CD8-positive, alpha-beta memory T cell (primary cell): ENCODE results near the gene PLIN5. TPM values are rescaled to one million over a fixed set of nuclear protein-coding genes. Genes with fewer than 3 reads are reported as not detected.

Source experiments
- CTCF ChIA-PET: fragments of 350-600 bp; sonication (Branson Sonifier 250); formaldehyde crosslinking; loops from one replicate; lab custom pipeline; 2021; ENCODE audit warnings: antibody characterized with exemption; lab: Charles Lee
- POLR2A ChIA-PET: fragments of 350-600 bp; sonication (Branson Sonifier 250); formaldehyde crosslinking; loops from one replicate; lab custom pipeline; 2021; ENCODE audit warnings: antibody characterized with exemption; lab: Charles Lee
- DNase-seq, 5 donors: peaks; one replicate each; pipeline versions ENCODE4 v3.0.0 to v3.0.0-alpha.2; 2020 to 2022; ENCODE audit warnings: mixed read lengths in 1 of 5
- H3K27ac ChIP-seq: one replicate; pipeline ENCODE4 v1.7.0; 2013; ENCODE audit warnings: low read depth, mild to moderate bottlenecking, low read length, moderate library complexity
- H3K27me3 ChIP-seq: 2 replicates; pipeline ENCODE4 v1.7.0; 2013; ENCODE audit warnings: low read length, mild to moderate bottlenecking; ENCODE audit not compliant: insufficient read depth, poor library complexity, severe bottlenecking
- H3K36me3 ChIP-seq: 2 replicates; pipeline ENCODE4 v1.7.0; 2013; ENCODE audit warnings: mild to moderate bottlenecking, low read length, moderate library complexity; ENCODE audit not compliant: insufficient read depth
- H3K4me1 ChIP-seq: 2 replicates; pipeline ENCODE4 v1.7.0; 2013; ENCODE audit warnings: mild to moderate bottlenecking, low read length, moderate library complexity; ENCODE audit not compliant: insufficient read depth
- H3K4me3 ChIP-seq: 2 replicates; pipeline ENCODE4 v1.7.0; 2013; ENCODE audit warnings: mild to moderate bottlenecking, low read length
- H3K9me3 ChIP-seq: 2 replicates; pipeline ENCODE4 v1.7.0; 2013; ENCODE audit warnings: mild to moderate bottlenecking, low read length
- H3K27ac Mint-ChIP-seq, 8 donors: one replicate each; pipeline ENCODE4 v1.8.0; 2020 to 2021; ENCODE audit warnings: mixed read lengths in 8 of 8, mild to moderate bottlenecking in 6 of 8, inconsistent platforms in 3 of 8, moderate library complexity in 3 of 8
- H3K27me3 Mint-ChIP-seq, 2 donors: one replicate each; pipeline ENCODE4 v1.8.0; 2020 to 2021; ENCODE audit warnings: mixed read lengths in 2 of 2, mild to moderate bottlenecking in 1 of 2, moderate library complexity in 1 of 2
- H3K36me3 Mint-ChIP-seq, 3 donors: one replicate each; pipeline ENCODE4 v1.8.0; 2020 to 2021; ENCODE audit warnings: mixed read lengths in 3 of 3, inconsistent platforms in 1 of 3, mild to moderate bottlenecking in 1 of 3
- H3K4me1 Mint-ChIP-seq, 3 donors: one replicate each; pipeline ENCODE4 v1.8.0; 2020 to 2021; ENCODE audit warnings: mixed read lengths in 3 of 3, inconsistent platforms in 1 of 3, mild to moderate bottlenecking in 1 of 3
- H3K4me3 Mint-ChIP-seq, 7 donors: one replicate each; pipeline ENCODE4 v1.8.0; 2020 to 2021; ENCODE audit warnings: mixed read lengths in 7 of 7, mild to moderate bottlenecking in 6 of 7, moderate library complexity in 4 of 7, inconsistent platforms in 2 of 7
- H3K9me3 Mint-ChIP-seq, 5 donors: one replicate each; pipeline ENCODE4 v1.8.0; 2020 to 2022; ENCODE audit warnings: mixed read lengths in 5 of 5, mild to moderate bottlenecking in 3 of 5, moderate library complexity in 2 of 5, inconsistent platforms in 1 of 5
- polyA plus RNA-seq: library from polyadenylated mRNA; unstranded; fragments of 300-500 nt; fragmentation: Illumina TruSeq; gene quantifications from one replicate; pipeline ENCODE4 v1.2.3, GENCODE V29; 2021
- total RNA-seq, 2 experiments: library from RNA; stranded (reverse); gene quantifications; one replicate each; pipeline ENCODE4 v1.2.3, GENCODE V29; 2021

The PLIN5 gene
- total and polyA plus RNA-seq, 3 experiments from 2014 or later: 0.29 TPM; not detected in 2

DNA sequence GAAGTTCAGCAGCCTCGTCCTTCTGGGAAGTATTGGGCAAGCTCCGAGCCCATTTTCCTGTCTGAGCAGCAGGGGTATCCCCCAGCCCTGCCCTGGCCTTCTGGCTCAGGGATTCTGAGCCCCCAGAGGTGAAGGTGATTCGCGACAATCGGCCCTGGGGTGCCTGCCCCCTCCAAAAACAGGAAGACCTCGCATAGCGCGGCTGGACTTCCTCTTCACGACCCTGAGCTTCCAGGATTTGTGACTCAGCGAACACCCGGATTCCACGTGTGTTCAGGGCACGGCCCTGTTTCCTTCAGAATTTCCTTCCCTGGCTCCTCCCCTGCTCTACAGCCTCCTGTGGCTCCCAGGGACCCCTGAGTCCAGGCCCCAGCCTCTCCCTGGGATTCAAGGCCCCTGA is 24.5 kb upstream of the PLIN5 start, which contains the start of gene SEMA6B:
Gene SEMA6B (minus strand): TSS at position 116 of the 400 bp plus-strand sequence. CDS start 1,227 bp downstream, outside the sequence.
- POLR2A ChIA-PET: no interaction called here
- Histone ChIP-seq H3K36me3 (no peaks in the 10 kb centered on the region), H3K9me3 (no peaks in the 10 kb centered on the region), H3K4me1 (no peaks in the 10 kb centered on the region), H3K27me3 (no peaks in the 10 kb centered on the region), H3K4me3 (no peak within 1 kb of the TSS), H3K27ac (no peak within 1 kb of the TSS)
- Mint-ChIP-seq H3K27ac (peak within 1 kb of the TSS in 1 of 8 donors; percentile 79), H3K4me1 (no peaks in the 10 kb centered on the region), H3K4me3 (peak within 1 kb of the TSS in 1 of 7 donors; percentile 63), H3K27me3 (peaks cover 0 to 4% of the 10 kb centered on the region in 2 donors), H3K9me3 (no peaks in the 10 kb centered on the region), H3K36me3 (no peaks in the 10 kb centered on the region)
- CTCF ChIA-PET: no interaction called here
- DNase-seq: no peak

- Histone ChIP-seq H3K36me3 (no peaks in the 10 kb centered on the region), H3K4me3 (no peak overlapping the region), H3K9me3 (no peaks in the 10 kb centered on the region), H3K4me1 (no peaks in the 10 kb centered on the region), H3K27ac (no peak overlapping the region), H3K27me3 (no peaks in the 10 kb centered on the region)
- peak overlapping the region in 2 of 8 donors; percentile 79 to 80 for H3K27ac Mint-ChIP-seq
- CTCF ChIA-PET: interaction anchor here (0.7 to 0.9 kb wide), 2 partner anchors 12 to 78 kb away, joined by 4 to 5 read pairs; no protein-coding TSS in a partner anchor
- no peaks in the 10 kb centered on the region for H3K36me3 Mint-ChIP-seq
- POLR2A ChIA-PET: interaction anchor here (0.7 kb wide), 1 partner anchor 474 kb away, joined by 3 read pairs; no protein-coding TSS in a partner anchor
- no peaks in the 10 kb centered on the region for H3K4me1 Mint-ChIP-seq
- H3K27me3 Mint-ChIP-seq: peaks cover 2 to 3% of the 10 kb centered on the region in 2 donors
- DNase-seq: peak in 3 of 5 donors; percentile 14 to 24 (median 20)
- H3K4me3 Mint-ChIP-seq: no peak overlapping the region
- H3K9me3 Mint-ChIP-seq: no peaks in the 10 kb centered on the region
Measured at GRCh38 chr19:4557971-4558941, 23.2 kb upstream of the PLIN5 start.

- H3K36me3 ChIP-seq: no peaks in the 10 kb centered on the region
- no peaks in the 10 kb centered on the region for H3K27me3 ChIP-seq
- no peaks in the 10 kb centered on the region for H3K4me1 ChIP-seq
- Mint-ChIP-seq H3K27me3 (peaks cover 6 to 10% of the 10 kb centered on the region in 2 donors), H3K9me3 (no peaks in the 10 kb centered on the region), H3K36me3 (no peaks in the 10 kb centered on the region), H3K4me3 (no peak overlapping the region), H3K27ac (peak overlapping the region in 2 of 8 donors; percentile 60 to 80), H3K4me1 (no peaks in the 10 kb centered on the region)
- H3K27ac ChIP-seq: no peak overlapping the region
- no peaks in the 10 kb centered on the region for H3K9me3 ChIP-seq
- no peak overlapping the region for H3K4me3 ChIP-seq
- POLR2A ChIA-PET: no interaction called here
- CTCF ChIA-PET: interaction anchor here (1.0 to 1.2 kb wide), 2 partner anchors 9 to 79 kb away, joined by 3 read pairs; no protein-coding TSS in a partner anchor
- DNase-seq: no peak
Measured at GRCh38 chr19:4557144-4557970, 22.3 kb upstream of the PLIN5 start.

DNA sequence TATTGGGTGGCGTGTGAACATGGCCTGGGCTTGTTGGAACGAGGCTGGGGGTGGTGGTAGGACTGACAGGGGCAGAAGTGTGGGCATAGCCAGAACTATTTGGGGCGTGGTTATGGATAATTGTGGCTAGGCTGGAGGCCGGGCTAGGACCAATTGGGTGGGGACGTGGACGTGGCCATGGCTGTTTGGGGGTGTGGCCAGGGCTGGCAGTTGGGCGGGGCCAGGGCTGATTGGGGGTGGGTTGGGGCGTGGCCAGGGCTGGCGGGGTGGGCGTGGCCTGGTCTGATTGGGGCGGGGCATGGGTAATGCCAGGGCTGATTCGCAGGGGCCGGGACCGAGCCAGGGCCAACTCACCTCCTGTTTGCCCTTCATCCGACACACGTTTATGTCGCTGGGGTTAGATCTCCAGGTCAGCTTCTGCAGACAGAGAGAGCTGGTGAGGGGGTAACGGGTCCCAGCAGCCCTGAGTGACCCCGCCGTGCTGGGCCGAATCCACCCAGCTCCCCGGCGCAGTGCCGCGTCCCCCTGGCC is 21.6 kb upstream of the PLIN5 start:
- Mint-ChIP-seq H3K36me3 (no peaks in the 10 kb centered on the region), H3K27ac (no peak overlapping the region), H3K9me3 (peaks cover 0 to 1% (median 0%) of the 10 kb centered on the region in 5 donors), H3K27me3 (peaks cover 6 to 14% of the 10 kb centered on the region in 2 donors), H3K4me3 (no peak overlapping the region), H3K4me1 (no peaks in the 10 kb centered on the region)
- Histone ChIP-seq H3K4me1 (no peaks in the 10 kb centered on the region), H3K36me3 (no peaks in the 10 kb centered on the region), H3K4me3 (no peak overlapping the region), H3K9me3 (no peaks in the 10 kb centered on the region), H3K27ac (no peak overlapping the region), H3K27me3 (no peaks in the 10 kb centered on the region)
- no peak for DNase-seq
- POLR2A ChIA-PET: no interaction called here
- CTCF ChIA-PET: interaction anchor here (1.0 to 1.2 kb wide), 2 partner anchors 10 to 79 kb away, joined by 3 read pairs; no protein-coding TSS in a partner anchor

DNA sequence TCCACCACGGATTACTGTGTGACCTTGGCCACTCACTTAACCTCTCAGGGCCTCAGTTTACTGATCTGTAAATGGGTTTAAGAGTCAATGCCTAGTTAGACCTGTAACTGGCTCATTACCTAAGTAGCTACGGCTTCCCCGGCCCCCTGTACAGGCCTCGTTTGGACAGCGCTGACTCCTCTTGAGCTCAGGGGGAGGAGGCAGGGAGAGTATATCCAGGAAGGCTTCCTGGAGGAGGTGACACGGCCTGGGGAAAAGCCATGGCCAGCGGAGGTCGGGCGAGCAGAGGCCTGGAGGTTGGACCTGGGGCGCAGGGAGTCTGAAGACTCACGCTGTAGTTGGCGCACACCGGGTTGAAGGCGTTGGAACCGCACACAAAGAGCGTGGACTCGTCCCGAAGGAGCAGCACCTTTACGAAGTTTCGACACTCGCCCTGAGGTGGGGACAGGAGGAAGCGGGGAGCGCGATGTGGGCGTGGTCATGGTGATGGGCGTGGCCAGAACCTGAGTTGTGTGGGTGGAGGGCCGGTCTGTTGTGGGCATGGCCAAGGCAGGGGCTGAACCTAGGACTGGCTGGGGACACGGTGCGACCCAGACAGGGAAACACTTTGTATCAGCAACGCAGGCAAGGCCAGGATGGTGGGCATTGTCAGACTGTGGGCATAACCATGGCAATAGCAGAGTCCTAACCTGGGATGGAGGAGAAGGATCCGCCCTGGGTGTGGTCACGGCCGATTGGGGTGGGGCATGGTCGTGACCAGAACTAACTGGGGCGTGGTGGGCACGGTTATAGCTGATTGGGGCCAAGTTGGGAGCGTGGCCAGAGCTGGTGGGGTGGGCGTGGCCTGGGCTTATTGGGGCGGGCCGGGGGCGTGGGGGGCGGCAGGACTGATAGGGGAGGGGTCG is 20.9 kb upstream of the PLIN5 start:
- no peak overlapping the region for H3K27ac ChIP-seq
- no peaks in the 10 kb centered on the region for H3K36me3 Mint-ChIP-seq
- no peaks in the 10 kb centered on the region for H3K27me3 ChIP-seq
- DNase-seq: no peak
- CTCF ChIA-PET: no interaction called here
- H3K4me1 ChIP-seq: no peaks in the 10 kb centered on the region
- H3K27ac Mint-ChIP-seq: no peak overlapping the region
- H3K9me3 ChIP-seq: no peaks in the 10 kb centered on the region
- H3K4me1 Mint-ChIP-seq: no peaks in the 10 kb centered on the region
- no peak overlapping the region for H3K4me3 Mint-ChIP-seq
- POLR2A ChIA-PET: no interaction called here
- peaks cover 6 to 15% of the 10 kb centered on the region in 2 donors for H3K27me3 Mint-ChIP-seq
- H3K4me3 ChIP-seq: no peak overlapping the region
- H3K36me3 ChIP-seq: no peaks in the 10 kb centered on the region
- H3K9me3 Mint-ChIP-seq: peaks cover 0 to 1% (median 0%) of the 10 kb centered on the region in 5 donors

- peaks cover 6 to 18% of the 10 kb centered on the region in 2 donors for H3K27me3 Mint-ChIP-seq
- H3K36me3 Mint-ChIP-seq: no peaks in the 10 kb centered on the region
- no peak overlapping the region for H3K27ac ChIP-seq
- H3K4me1 ChIP-seq: no peaks in the 10 kb centered on the region
- H3K9me3 Mint-ChIP-seq: peaks cover 0 to 1% (median 0%) of the 10 kb centered on the region in 5 donors
- H3K4me3 ChIP-seq: no peak overlapping the region
- CTCF ChIA-PET: no interaction called here
- POLR2A ChIA-PET: no interaction called here
- no peak overlapping the region for H3K4me3 Mint-ChIP-seq
- no peak overlapping the region for H3K27ac Mint-ChIP-seq
- no peaks in the 10 kb centered on the region for H3K4me1 Mint-ChIP-seq
- H3K9me3 ChIP-seq: no peaks in the 10 kb centered on the region
- no peaks in the 10 kb centered on the region for H3K36me3 ChIP-seq
- DNase-seq: no peak
- no peaks in the 10 kb centered on the region for H3K27me3 ChIP-seq
Measured at GRCh38 chr19:4554717-4555116, 19.7 kb upstream of the PLIN5 start.

DNA sequence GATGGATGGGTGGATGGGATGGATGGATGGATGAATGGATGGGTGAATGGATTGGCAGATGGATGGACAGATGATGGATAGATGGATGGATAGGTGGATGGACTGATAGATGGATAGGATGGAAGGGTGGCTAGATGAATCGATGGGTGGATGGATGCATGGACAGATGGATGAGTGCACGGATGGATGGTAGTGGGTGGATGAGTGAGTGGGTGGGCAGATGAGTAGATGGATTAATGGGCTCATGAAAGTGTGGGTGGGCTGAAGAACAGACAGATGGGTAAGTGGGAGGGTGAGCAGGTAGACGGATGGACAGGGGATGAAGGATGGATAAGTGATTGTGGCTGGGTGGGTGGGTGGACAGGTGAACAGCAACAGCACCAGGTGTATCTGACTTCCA is 18.8 kb upstream of the PLIN5 start:
- Mint-ChIP-seq H3K36me3 (no peaks in the 10 kb centered on the region), H3K27ac (peak overlapping the region in 1 of 8 donors; percentile 58), H3K9me3 (peaks cover 0 to 1% (median 0%) of the 10 kb centered on the region in 5 donors), H3K27me3 (peaks cover 5 to 22% of the 10 kb centered on the region in 2 donors), H3K4me3 (no peak overlapping the region), H3K4me1 (no peaks in the 10 kb centered on the region)
- H3K4me3 ChIP-seq: no peak overlapping the region
- ChIA-PET CTCF (no interaction called here), POLR2A (no interaction called here)
- H3K27me3 ChIP-seq: no peaks in the 10 kb centered on the region
- H3K4me1 ChIP-seq: no peaks in the 10 kb centered on the region
- no peaks in the 10 kb centered on the region for H3K9me3 ChIP-seq
- no peak for DNase-seq
- no peak overlapping the region for H3K27ac ChIP-seq
- H3K36me3 ChIP-seq: no peaks in the 10 kb centered on the region
